Activated CD8-positive, alpha-beta memory T cell treated with anti-CD3 and anti-CD28 coated beads for 24 hours (primary cell): Measurements from ENCODE around the gene PTPN2.
"Not testable (repeated sequence)": the region's sequence is repeated elsewhere in the genome, so short reads cannot be mapped to it uniquely, and the experiment has no call there.

Experiments used
- DNase-seq: peaks from one replicate; pipeline ENCODE4 v3.0.0-alpha.2; 2020

PTPN2 gene

GRCh38 chr18:12769644-12770440, 114.2 kb downstream of the PTPN2 start:
- no peak for DNase-seq

- no peak for DNase-seq
Measured at GRCh38 chr18:12769136-12769535, 114.9 kb downstream of the PTPN2 start.

- no peak for DNase-seq
Measured at GRCh38 chr18:12768625-12769024, 115.4 kb downstream of the PTPN2 start.

- no peak for DNase-seq
Measured at GRCh38 chr18:12767580-12768155, 116.4 kb downstream of the PTPN2 start.

- DNase-seq: no peak
Measured at GRCh38 chr18:12766986-12767433, 117.0 kb downstream of the PTPN2 start.

- no peak for DNase-seq
Measured at GRCh38 chr18:12765586-12765985, 118.5 kb downstream of the PTPN2 start.

- no peak for DNase-seq
Measured at GRCh38 chr18:12765126-12765525, 118.9 kb downstream of the PTPN2 start.

GRCh38 chr18:12758566-12758965, 125.5 kb downstream of the PTPN2 start:
- not testable (repeated sequence) for DNase-seq

- not testable (repeated sequence) for DNase-seq
Measured at GRCh38 chr18:12756619-12757239, 127.3 kb downstream of the PTPN2 start.

GRCh38 chr18:12755606-12756005, 128.4 kb downstream of the PTPN2 start:
- DNase-seq: not testable (repeated sequence)

GRCh38 chr18:12754511-12754910, 129.5 kb downstream of the PTPN2 start:
- no peak for DNase-seq

GRCh38 chr18:12751891-12752290, 132.1 kb downstream of the PTPN2 start:
- no peak for DNase-seq

GRCh38 chr18:12751503-12751884, 132.5 kb downstream of the PTPN2 start:
- no peak for DNase-seq

GRCh38 chr18:12750715-12751502, 133.1 kb downstream of the PTPN2 start:
- DNase-seq: no peak

GRCh38 chr18:12750076-12750714, 133.8 kb downstream of the PTPN2 start:
- DNase-seq: no peak

GRCh38 chr18:12749121-12749520, 134.9 kb downstream of the PTPN2 start:
- DNase-seq: no peak

GRCh38 chr18:12748671-12749070, 135.4 kb downstream of the PTPN2 start:
- no peak for DNase-seq

GRCh38 chr18:12747530-12748315, 136.3 kb downstream of the PTPN2 start:
- DNase-seq: no peak

- peak; percentile 19 for DNase-seq
Measured at GRCh38 chr18:12745095-12745795, 138.8 kb downstream of the PTPN2 start.

GRCh38 chr18:12744103-12744502, 139.9 kb downstream of the PTPN2 start:
- no peak for DNase-seq

- peak; percentile 4 for DNase-seq
Measured at GRCh38 chr18:12742453-12742852, 141.6 kb downstream of the PTPN2 start.
